K562 (cell line): ENCODE results near the gene TIAM1. TPM values are rescaled to one million over a fixed set of nuclear protein-coding genes. Genes with fewer than 3 reads are reported as not detected.

Experiments
- ATAC-seq: fragments of 200-7000 bp; cut with Tn5 transposase; 3 replicates; pipeline ENCODE4 v1.9.1; 2020; ENCODE audit warnings: moderate library complexity
- BruUV-seq: library from RNA; stranded (reverse); fragments of 400-500 nt; replicated peaks from 2 replicates; lab custom pipeline; 2021; lab: Mats Ljungman, UMichigan
- CTCF ChIA-PET: fragments of 300-600 bp; formaldehyde crosslinking; extraction: SDS; loops from one replicate; lab custom pipeline; 2021; ENCODE audit warnings: low intra/inter-chr PET ratio; lab: Yijun Ruan, JAX
- POLR2A ChIA-PET: fragments of 300-600, 350-650 bp; sonication (Branson Sonifier 250); formaldehyde crosslinking; extraction: SDS; loops from one replicate; lab custom pipeline; 2021; ENCODE audit warnings: antibody characterized with exemption, inconsistent platforms; lab: Yijun Ruan, JAX
- DNase-seq, 4 experiments: peaks; one replicate each; pipeline versions ENCODE4 v3.0.0 to v3.0.0-alpha.2; 2011 to 2018; ENCODE audit warnings: low spot score in 3 of 4, mixed read lengths in 3 of 4; ENCODE audit errors: extremely low read depth in 1 of 4
- FAIRE-seq: peaks from 2 replicates; lab custom pipeline; 2011; peaks lifted over from hg19 to GRCh38; lab: Jason Lieb, UNC
- H2AFZ ChIP-seq: 2 replicates; pipeline ENCODE4 v1.6.0; 2011; ENCODE audit warnings: low read depth, low read length, control low read depth, inconsistent platforms
- H3K27ac ChIP-seq: fragments of 200-600 bp; 3 replicates; pipeline ENCODE4 v1.8.0; 2011; ENCODE audit warnings: low read depth, mild to moderate bottlenecking, control low read depth, inconsistent platforms, low read length, moderate library complexity, mixed read lengths; ENCODE audit errors: extremely low read depth
- H3K27me3 ChIP-seq, 2 experiments: fragments of 300-600 bp in 1 of 2; 2 replicates in 1 of 2; 3 replicates in 1 of 2; pipeline versions ENCODE4 v1.6.0 to v1.8.0; 2011; ENCODE audit warnings: inconsistent platforms in 2 of 2, low read length in 2 of 2, mild to moderate bottlenecking in 1 of 2, mixed read lengths in 1 of 2, moderate library complexity in 1 of 2; ENCODE audit not compliant: control insufficient read depth in 2 of 2, insufficient read depth in 2 of 2
- H3K36me3 ChIP-seq: fragments of 300-600 bp; 3 replicates; pipeline ENCODE4 v1.8.0; 2011; ENCODE audit warnings: mild to moderate bottlenecking, low read length, inconsistent platforms; ENCODE audit not compliant: control insufficient read depth, insufficient read depth
- H3K4me1 ChIP-seq, 2 experiments: fragments of 200-600 bp in 1 of 2; replicated peaks in 1 of 2; 2 replicates in 1 of 2; 3 replicates in 1 of 2; pipeline versions ENCODE4 v1.5.1 to v1.8.0; 2011; ENCODE audit warnings: inconsistent platforms in 2 of 2, low read length in 2 of 2, mild to moderate bottlenecking in 1 of 2, mixed read lengths in 1 of 2, moderate library complexity in 1 of 2; ENCODE audit not compliant: control insufficient read depth in 2 of 2, insufficient read depth in 2 of 2
- H3K4me2 ChIP-seq: 2 replicates; pipeline ENCODE4 v1.6.1; 2011; ENCODE audit warnings: low read length, control low read depth, inconsistent platforms, mixed read lengths; ENCODE audit not compliant: insufficient read depth
- H3K4me3 ChIP-seq: fragments of 200-600 bp; sonication (generic), shearing (Covaris generic); 2 replicates; pipeline ENCODE4 v1.5.1; 2016; ENCODE audit warnings: control low read depth, inconsistent platforms
- H3K79me2 ChIP-seq: fragments of 200-600 bp; 3 replicates; pipeline ENCODE4 v1.8.0; 2011; ENCODE audit warnings: low read length, inconsistent platforms; ENCODE audit not compliant: control insufficient read depth, insufficient read depth
- H3K9ac ChIP-seq, 2 experiments: 2 replicates each; pipeline versions ENCODE4 v1.6.0 to v1.6.1; 2011; ENCODE audit warnings: low read depth in 2 of 2, low read length in 2 of 2, control low read depth in 1 of 2, inconsistent platforms in 1 of 2, mild to moderate bottlenecking in 1 of 2, mixed read lengths in 1 of 2; ENCODE audit not compliant: insufficient read depth in 1 of 2
- H3K9me1 ChIP-seq: one replicate; pipeline ENCODE4 v1.6.0; 2011; ENCODE audit warnings: inconsistent platforms, mild to moderate bottlenecking, low read length, moderate library complexity; ENCODE audit not compliant: control insufficient read depth, insufficient read depth
- H3K9me3 ChIP-seq: replicated peaks from 2 replicates; pipeline ENCODE4 v1.5.1; 2011; ENCODE audit warnings: low read depth, low read length, inconsistent platforms; ENCODE audit not compliant: control insufficient read depth, insufficient read depth
- H4K20me1 ChIP-seq: replicated peaks from 2 replicates; pipeline ENCODE4 v1.6.1; 2011; ENCODE audit warnings: low read length, inconsistent platforms, mixed read lengths; ENCODE audit not compliant: control insufficient read depth, insufficient read depth
- CAMTA2 ChIP-seq: fragments of 250-450 bp; sonication (Bioruptor Pico); conservative IDR thresholded peaks from 2 replicates; pipeline ENCODE4 v1.5.1; 2022
- GTF3C2 ChIP-seq: IDR thresholded peaks from 3 replicates; pipeline ENCODE4 v1.6.1; 2011; ENCODE audit warnings: borderline replicate concordance, mild to moderate bottlenecking, moderate library complexity; ENCODE audit not compliant: insufficient read length; ENCODE audit errors: extremely low read depth
- HOMEZ ChIP-seq: fragments of 250-450 bp; sonication (Bioruptor Pico); IDR thresholded peaks from 2 replicates; pipeline ENCODE4 v1.4.0; 2020; ENCODE audit warnings: mild to moderate bottlenecking, moderate library complexity
- LEF1 ChIP-seq: fragments of 450-650 bp; IDR thresholded peaks from 2 replicates; pipeline ENCODE4 v1.6.1; 2016; ENCODE audit warnings: mild to moderate bottlenecking
- MCM3 ChIP-seq: fragments of 450-650 bp; IDR thresholded peaks from 2 replicates; pipeline ENCODE4 v1.6.1; 2016
- NCOA4 ChIP-seq: fragments of 450-650 bp; IDR thresholded peaks from 2 replicates; pipeline ENCODE4 v1.6.1; 2018; ENCODE audit warnings: mild to moderate bottlenecking; ENCODE audit not compliant: partially characterized antibody
- NFXL1 ChIP-seq: fragments of 450-650 bp; formaldehyde crosslinking; IDR thresholded peaks from 2 replicates; pipeline ENCODE4 v1.4.0; 2021; ENCODE audit warnings: mild to moderate bottlenecking
- PHF20 ChIP-seq: fragments of 450-650 bp; IDR thresholded peaks from 2 replicates; pipeline ENCODE4 v1.6.1; 2018; ENCODE audit not compliant: partially characterized antibody
- RUNX1 ChIP-seq: sonication (generic); IDR thresholded peaks from 2 replicates; pipeline ENCODE4 v1.6.1; 2016; ENCODE audit warnings: antibody characterized with exemption, low read depth
- ZC3H11A ChIP-seq: IDR thresholded peaks from 2 replicates; pipeline ENCODE4 v1.6.1; 2012; ENCODE audit warnings: low read depth, low read length, improper control_type of control experiment
- ZHX1 ChIP-seq: fragments of 150-350 bp; conservative IDR thresholded peaks from 2 replicates; pipeline ENCODE4 v1.6.1; 2014; ENCODE audit warnings: low read length
- ZNF282 ChIP-seq: sonication (generic); formaldehyde crosslinking; IDR thresholded peaks from 2 replicates; pipeline ENCODE4 v1.8.1; 2023; ENCODE audit warnings: missing genetic modification reagents
- WGBS: fragments of 100-300 bp; shearing (Covaris generic); methylation state at CpG from one replicate; pipeline ENCODE4 v1.1.6; 2016; ENCODE audit warnings: low coverage, mixed read lengths; ENCODE audit not compliant: insufficient coverage; ENCODE audit errors: missing lambda C conversion rate; 5-methylcytosine and 5-hydroxymethylcytosine counted together
- in situ Hi-C: fragments of 300-500 bp; cut with MboI; formaldehyde crosslinking; loops from 4 replicates; pipeline ENCODE4 v1.15.0; 2018; ENCODE audit warnings: inconsistent platforms, mixed read lengths
- intact Hi-C: fragments of 100-400 bp; cut with micrococcal nuclease; formaldehyde crosslinking; loops from 2 replicates; pipeline ENCODE4 v1.14.2; 2022
- polyA plus RNA-seq, 8 experiments: library from polyadenylated mRNA; depleted of rRNA in 4 of 8; stranded (reverse) in 5 of 8; unstranded in 3 of 8; fragments of >200 nt; fragmentation: Nextera tagmentation in 2 of 8; fragmentation: Illumina TruSeq in 1 of 8; extraction: Ambion mirVana in 2 of 8; extraction: Trizol in 1 of 8; gene quantifications; 2 replicates each; pipeline versions ENCODE4 v1.2.1 to v1.2.3, GENCODE V29; 2011 to 2014; ENCODE audit warnings: inconsistent platforms in 1 of 8, missing spikeins in 1 of 8
- total RNA-seq, 7 experiments: library from RNA; depleted of rRNA in 6 of 7; stranded (reverse); fragments of >200 nt in 6 of 7; fragmentation: Illumina TruSeq in 2 of 7; extraction: Trizol in 2 of 7; gene quantifications; 2 replicates each; pipeline versions ENCODE4 v1.2.1 to v1.2.3, GENCODE V29; 2011 to 2021; ENCODE audit warnings: low replicate concordance in 1 of 7
- TF ChIP-seq, protein P1 (sequence below): fragments of 450-650 bp; IDR thresholded peaks from one replicate; pipeline ENCODE4 v1.6.1; 2018; ENCODE audit warnings: mild to moderate bottlenecking, moderate library complexity; ENCODE audit not compliant: partially characterized antibody
- TF ChIP-seq, protein P2 (sequence below): sonication (generic); formaldehyde crosslinking; IDR thresholded peaks from 2 replicates; pipeline ENCODE4 v1.8.0; 2023; ENCODE audit warnings: mild to moderate bottlenecking, missing genetic modification reagents

TIAM1 gene
- total and polyA plus RNA-seq, 9 of the 15 experiments (the other 6 are each of a cell fraction or from before 2014, with no cell fraction given), result 0.11 TPM; not detected in 8

DNA sequence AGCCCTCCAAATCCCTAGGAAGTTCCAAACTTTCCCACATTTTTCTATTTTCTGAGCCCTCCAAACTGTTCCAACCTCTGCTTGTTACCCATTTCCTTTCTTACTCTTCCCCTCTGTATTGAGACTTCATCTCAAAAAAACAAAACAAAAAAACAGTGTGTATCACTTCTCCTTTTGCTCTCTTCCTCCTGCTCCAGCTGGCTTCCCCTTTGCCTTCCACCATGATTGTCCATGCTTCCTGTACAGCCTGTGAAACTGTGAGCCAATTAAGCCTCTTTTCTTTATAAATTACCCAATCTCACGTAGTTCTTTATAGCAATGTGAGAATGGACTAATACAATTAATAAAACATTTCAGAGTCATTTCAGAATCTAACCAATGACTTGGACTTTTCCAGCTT, 236.2 kb downstream of the TIAM1 start:
- CTCF ChIA-PET, result no interaction called here
- ATAC-seq (no peak), DNase-seq (no peak), FAIRE-seq (no peak)
- no peak overlapping the region for H2AFZ ChIP-seq
- no peaks in the 10 kb centered on the region for H3K36me3 ChIP-seq
- no peaks in the 10 kb centered on the region for H4K20me1 ChIP-seq
- no peak overlapping the region for H3K4me2 ChIP-seq
- BruUV-seq, result no TSS peak
- no peak overlapping the region for H3K4me3 ChIP-seq
- in situ Hi-C loops, result no loop called here
- H3K9me3 ChIP-seq, result no peaks in the 10 kb centered on the region
- no peak overlapping the region for H3K27ac ChIP-seq
- no peaks in the 10 kb centered on the region for H3K79me2 ChIP-seq
- no peaks in the 10 kb centered on the region for H3K27me3 ChIP-seq
- no peaks in the 10 kb centered on the region for H3K4me1 ChIP-seq
- H3K9me1 ChIP-seq, result no peaks in the 10 kb centered on the region
- WGBS, result 0% methylated on average over 1 of the region's 1 CpG
- intact Hi-C loops, result no loop called here
- POLR2A ChIA-PET, result interaction anchor here (0.6 to 1.0 kb wide), 3 partner anchors 11 to 1216 kb away, joined by 3 to 4 read pairs (median 3); no protein-coding TSS in a partner anchor
- no peak overlapping the region for H3K9ac ChIP-seq
- no peak for TF ChIP-seq CAMTA2 (CRISPR knock-in tag)
- TF ChIP-seq ZC3H11A, result no peak
- no peak for TF ChIP-seq ZNF282 (CRISPR knock-in tag)
- no peak for TF ChIP-seq RUNX1
- no peak for TF ChIP-seq MCM3
- no peak for TF ChIP-seq HOMEZ (CRISPR knock-in tag)
- TF ChIP-seq GTF3C2, result no peak
- TF ChIP-seq LEF1, result no peak
- TF ChIP-seq NCOA4, result no peak
- TF ChIP-seq ZHX1, result no peak
- TF ChIP-seq, protein P1, sequence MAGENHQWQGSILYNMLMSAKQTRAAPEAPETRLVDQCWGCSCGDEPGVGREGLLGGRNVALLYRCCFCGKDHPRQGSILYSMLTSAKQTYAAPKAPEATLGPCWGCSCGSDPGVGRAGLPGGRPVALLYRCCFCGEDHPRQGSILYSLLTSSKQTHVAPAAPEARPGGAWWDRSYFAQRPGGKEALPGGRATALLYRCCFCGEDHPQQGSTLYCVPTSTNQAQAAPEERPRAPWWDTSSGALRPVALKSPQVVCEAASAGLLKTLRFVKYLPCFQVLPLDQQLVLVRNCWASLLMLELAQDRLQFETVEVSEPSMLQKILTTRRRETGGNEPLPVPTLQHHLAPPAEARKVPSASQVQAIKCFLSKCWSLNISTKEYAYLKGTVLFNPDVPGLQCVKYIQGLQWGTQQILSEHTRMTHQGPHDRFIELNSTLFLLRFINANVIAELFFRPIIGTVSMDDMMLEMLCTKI, result no peak
- no peak for TF ChIP-seq NFXL1 (CRISPR knock-in tag)
- no peak for TF ChIP-seq PHF20
- TF ChIP-seq, protein P2, sequence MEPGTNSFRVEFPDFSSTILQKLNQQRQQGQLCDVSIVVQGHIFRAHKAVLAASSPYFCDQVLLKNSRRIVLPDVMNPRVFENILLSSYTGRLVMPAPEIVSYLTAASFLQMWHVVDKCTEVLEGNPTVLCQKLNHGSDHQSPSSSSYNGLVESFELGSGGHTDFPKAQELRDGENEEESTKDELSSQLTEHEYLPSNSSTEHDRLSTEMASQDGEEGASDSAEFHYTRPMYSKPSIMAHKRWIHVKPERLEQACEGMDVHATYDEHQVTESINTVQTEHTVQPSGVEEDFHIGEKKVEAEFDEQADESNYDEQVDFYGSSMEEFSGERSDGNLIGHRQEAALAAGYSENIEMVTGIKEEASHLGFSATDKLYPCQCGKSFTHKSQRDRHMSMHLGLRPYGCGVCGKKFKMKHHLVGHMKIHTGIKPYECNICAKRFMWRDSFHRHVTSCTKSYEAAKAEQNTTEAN, result no peak
